ENCODE data around the gene F7. TPM values are rescaled to one million over a fixed set of nuclear protein-coding genes. Genes with fewer than 3 reads are reported as not detected.

The F7 gene
- polyA plus RNA-seq, 4 donors = 0.24 to 45.3 TPM; not detected in 2

GRCh38 chr13:113119166-113119821 lies 13.7 kb downstream of the F7 start:
- no peaks in the 10 kb centered on the region for H3K27me3 ChIP-seq (ENCODE audit: control insufficient read depth in 3 of 3, insufficient read depth in 3 of 3, low read length in 3 of 3)
- peaks cover 0 to 21% (median 0%) of the 10 kb centered on the region in 3 donors for H3K4me1 ChIP-seq (ENCODE audit: control insufficient read depth in 3 of 3, insufficient read depth in 2 of 3, low read depth in 1 of 3, low read length in 2 of 3)
- H3K36me3 ChIP-seq (ENCODE audit: control insufficient read depth in 3 of 3, insufficient read depth in 2 of 3, low read depth in 1 of 3, low read length in 3 of 3) = peaks cover 0 to 26% (median 0%) of the 10 kb centered on the region in 3 donors
- H3K4me3 ChIP-seq (ENCODE audit: low read depth in 1 of 3, low read length in 3 of 3) = no peak overlapping the region
- WGBS, 3 donors = 84 to 88% (median 86%) methylated on average over 16 of the region's 16 CpGs
- no peaks in the 10 kb centered on the region for H3K9me3 ChIP-seq (ENCODE audit: control insufficient read depth in 2 of 2, insufficient read depth in 1 of 2, low read depth in 1 of 2, low read length in 1 of 2)
- H3K27ac ChIP-seq (ENCODE audit: low read depth in 1 of 3, low read length in 2 of 3) = no peak overlapping the region
- no peak for DNase-seq
- no peak for FAIRE-seq

- WGBS, 3 donors = 90 to 92% (median 92%) methylated on average over 7 of the region's 7 CpGs
- Histone ChIP-seq H3K36me3 (ENCODE audit: control insufficient read depth in 3 of 3, insufficient read depth in 2 of 3, low read depth in 1 of 3, low read length in 3 of 3) (peaks cover 0 to 25% (median 0%) of the 10 kb centered on the region in 3 donors), H3K9me3 (ENCODE audit: control insufficient read depth in 2 of 2, insufficient read depth in 1 of 2, low read depth in 1 of 2, low read length in 1 of 2) (no peaks in the 10 kb centered on the region), H3K27me3 (ENCODE audit: control insufficient read depth in 3 of 3, insufficient read depth in 3 of 3, low read length in 3 of 3) (no peaks in the 10 kb centered on the region), H3K27ac (ENCODE audit: low read depth in 1 of 3, low read length in 2 of 3) (no peak overlapping the region), H3K4me1 (ENCODE audit: control insufficient read depth in 3 of 3, insufficient read depth in 2 of 3, low read depth in 1 of 3, low read length in 2 of 3) (peaks cover 0 to 22% (median 0%) of the 10 kb centered on the region in 3 donors), H3K4me3 (ENCODE audit: low read depth in 1 of 3, low read length in 3 of 3) (no peak overlapping the region)
- no peak for DNase-seq
- FAIRE-seq = no peak
These were observed 14.2 kb downstream of the F7 start for GRCh38 chr13:113119822-113120189.

GRCh38 chr13:113120300-113121182 lies 14.9 kb downstream of the F7 start:
- H3K36me3 ChIP-seq (ENCODE audit: control insufficient read depth in 3 of 3, insufficient read depth in 2 of 3, low read depth in 1 of 3, low read length in 3 of 3) = peaks cover 0 to 23% (median 0%) of the 10 kb centered on the region in 3 donors

GRCh38 chr13:113121183-113121927 lies 15.8 kb downstream of the F7 start:
- H3K36me3 ChIP-seq (ENCODE audit: control insufficient read depth in 3 of 3, insufficient read depth in 2 of 3, low read depth in 1 of 3, low read length in 3 of 3) = peaks cover 0 to 29% (median 0%) of the 10 kb centered on the region in 3 donors
- DNase-seq (no peak), FAIRE-seq (no peak)
- no peak overlapping the region for H3K27ac ChIP-seq (ENCODE audit: low read depth in 1 of 3, low read length in 2 of 3)
- no peaks in the 10 kb centered on the region for H3K9me3 ChIP-seq (ENCODE audit: control insufficient read depth in 2 of 2, insufficient read depth in 1 of 2, low read depth in 1 of 2, low read length in 1 of 2)
- WGBS, 3 donors = 86 to 92% (median 86%) methylated on average over 23 to 24 of the region's 24 CpGs
- no peaks in the 10 kb centered on the region for H3K27me3 ChIP-seq (ENCODE audit: control insufficient read depth in 3 of 3, insufficient read depth in 3 of 3, low read length in 3 of 3)
- H3K4me1 ChIP-seq (ENCODE audit: control insufficient read depth in 3 of 3, insufficient read depth in 2 of 3, low read depth in 1 of 3, low read length in 2 of 3) = peaks cover 0 to 22% (median 0%) of the 10 kb centered on the region in 3 donors
- H3K4me3 ChIP-seq (ENCODE audit: low read depth in 1 of 3, low read length in 3 of 3) = no peak overlapping the region

More at GRCh38 chr13:113120300-113121182, 14.9 kb downstream of the F7 start:
- no peak overlapping the region for H3K4me3 ChIP-seq (ENCODE audit: low read depth in 1 of 3, low read length in 3 of 3)
- FAIRE-seq (no peak), DNase-seq (no peak)
- 78 to 85% (median 82%) methylated on average over 19 of the region's 19 CpGs for WGBS, 3 donors
- no peaks in the 10 kb centered on the region for H3K9me3 ChIP-seq (ENCODE audit: control insufficient read depth in 2 of 2, insufficient read depth in 1 of 2, low read depth in 1 of 2, low read length in 1 of 2)
- no peaks in the 10 kb centered on the region for H3K27me3 ChIP-seq (ENCODE audit: control insufficient read depth in 3 of 3, insufficient read depth in 3 of 3, low read length in 3 of 3)
- H3K4me1 ChIP-seq (ENCODE audit: control insufficient read depth in 3 of 3, insufficient read depth in 2 of 3, low read depth in 1 of 3, low read length in 2 of 3) = peaks cover 0 to 22% (median 0%) of the 10 kb centered on the region in 3 donors
- no peak overlapping the region for H3K27ac ChIP-seq (ENCODE audit: low read depth in 1 of 3, low read length in 2 of 3)

- no peak for DNase-seq
- 55 to 71% (median 61%) methylated on average over 16 of the region's 16 CpGs for WGBS, 3 donors
These were observed 16.4 kb downstream of the F7 start for GRCh38 chr13:113121928-113122471.

GRCh38 chr13:113122550-113123225 lies 17.1 kb downstream of the F7 start, which contains the start of gene F10:
F10 (plus strand) TSS chr13:113122799; CDS start chr13:113122856, 57 bp downstream.
- Histone ChIP-seq H3K9me3 (ENCODE audit: control insufficient read depth in 2 of 2, insufficient read depth in 1 of 2, low read depth in 1 of 2, low read length in 1 of 2) (no peaks in the 10 kb centered on the region), H3K27ac (ENCODE audit: low read depth in 1 of 3, low read length in 2 of 3) (peak within 1 kb of the TSS; percentile 15 to 87 (median 41)), H3K4me3 (ENCODE audit: low read depth in 1 of 3, low read length in 3 of 3) (peak within 1 kb of the TSS in 2 of 3 donors; percentile 37 to 57), H3K4me1 (ENCODE audit: control insufficient read depth in 3 of 3, insufficient read depth in 2 of 3, low read depth in 1 of 3, low read length in 2 of 3) (peaks cover 0 to 22% (median 0%) of the 10 kb centered on the region in 3 donors), H3K27me3 (ENCODE audit: control insufficient read depth in 3 of 3, insufficient read depth in 3 of 3, low read length in 3 of 3) (no peaks in the 10 kb centered on the region), H3K36me3 (ENCODE audit: control insufficient read depth in 3 of 3, insufficient read depth in 2 of 3, low read depth in 1 of 3, low read length in 3 of 3) (peaks cover 0 to 25% (median 0%) of the 10 kb centered on the region in 3 donors)
- peak; percentile 94 to 96 for DNase-seq
- WGBS, 3 donors = 9 to 31% (median 26%) methylated on average over 22 to 23 of the region's 23 CpGs
- FAIRE-seq = no peak

More at GRCh38 chr13:113121928-113122471, 16.4 kb downstream of the F7 start:
- no peak for FAIRE-seq
- Histone ChIP-seq H3K4me3 (ENCODE audit: low read depth in 1 of 3, low read length in 3 of 3) (peak overlapping the region in 1 of 3 donors; percentile 2), H3K27me3 (ENCODE audit: control insufficient read depth in 3 of 3, insufficient read depth in 3 of 3, low read length in 3 of 3) (no peaks in the 10 kb centered on the region), H3K27ac (ENCODE audit: low read depth in 1 of 3, low read length in 2 of 3) (peak overlapping the region in 2 of 3 donors; percentile 15 to 34), H3K9me3 (ENCODE audit: control insufficient read depth in 2 of 2, insufficient read depth in 1 of 2, low read depth in 1 of 2, low read length in 1 of 2) (no peaks in the 10 kb centered on the region), H3K36me3 (ENCODE audit: control insufficient read depth in 3 of 3, insufficient read depth in 2 of 3, low read depth in 1 of 3, low read length in 3 of 3) (peaks cover 0 to 27% (median 0%) of the 10 kb centered on the region in 3 donors), H3K4me1 (ENCODE audit: control insufficient read depth in 3 of 3, insufficient read depth in 2 of 3, low read depth in 1 of 3, low read length in 2 of 3) (peaks cover 0 to 22% (median 0%) of the 10 kb centered on the region in 3 donors)

- peaks cover 0 to 19% (median 0%) of the 10 kb centered on the region in 3 donors for H3K36me3 ChIP-seq (ENCODE audit: control insufficient read depth in 3 of 3, insufficient read depth in 2 of 3, low read depth in 1 of 3, low read length in 3 of 3)
- peaks cover 0 to 22% (median 0%) of the 10 kb centered on the region in 3 donors for H3K4me1 ChIP-seq (ENCODE audit: control insufficient read depth in 3 of 3, insufficient read depth in 2 of 3, low read depth in 1 of 3, low read length in 2 of 3)
- no peaks in the 10 kb centered on the region for H3K9me3 ChIP-seq (ENCODE audit: control insufficient read depth in 2 of 2, insufficient read depth in 1 of 2, low read depth in 1 of 2, low read length in 1 of 2)
- H3K27ac ChIP-seq (ENCODE audit: low read depth in 1 of 3, low read length in 2 of 3) = peak overlapping the region in 2 of 3 donors; percentile 41 to 87
- peak overlapping the region in 2 of 3 donors; percentile 37 to 57 for H3K4me3 ChIP-seq (ENCODE audit: low read depth in 1 of 3, low read length in 3 of 3)
- WGBS, 3 donors = 78 to 80% (median 80%) methylated on average over 27 to 29 of the region's 29 CpGs
- FAIRE-seq (no peak), DNase-seq (peak in 1 of 2 donors; percentile 47)
- H3K27me3 ChIP-seq (ENCODE audit: control insufficient read depth in 3 of 3, insufficient read depth in 3 of 3, low read length in 3 of 3) = no peaks in the 10 kb centered on the region
These were observed 17.9 kb downstream of the F7 start for GRCh38 chr13:113123226-113124201.
